Measurements from ENCODE around the gene OR10AD1.
"Not testable (repeated sequence)": the region's sequence is repeated elsewhere in the genome, so short reads cannot be mapped to it uniquely, and the experiment has no call there.

DNA sequence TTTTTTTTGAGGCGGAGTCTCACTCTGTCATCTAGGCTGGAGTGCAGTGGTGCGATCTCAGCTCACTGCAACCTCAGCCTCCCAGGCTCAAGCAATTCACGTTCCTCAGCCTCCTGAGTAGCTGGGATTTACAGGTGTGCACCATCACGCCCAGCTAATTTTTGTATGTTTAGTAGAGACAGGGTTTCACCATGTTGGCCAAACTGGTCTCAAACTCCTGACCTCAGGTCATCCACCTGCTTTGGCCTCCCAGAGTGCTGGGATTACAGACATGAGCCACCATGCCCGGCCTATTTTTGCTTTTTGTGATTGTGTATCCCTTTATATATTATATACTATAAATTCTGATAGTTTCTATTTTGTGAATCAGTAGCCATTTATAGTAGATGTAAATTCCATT, 47.3 kb downstream of the OR10AD1 start:
- TF ChIP-seq CTCF (IDR thresholded peaks at IDR 0.05; ENCODE audit: low read depth, low read length); POLR2A (IDR thresholded peaks at IDR 0.05; ENCODE audit: extremely low read depth, insufficient read length); MYC (IDR thresholded peaks at IDR 0.05; ENCODE audit: low read depth, low read length): not testable (repeated sequence)
- TF ChIP-seq, protein P1, sequence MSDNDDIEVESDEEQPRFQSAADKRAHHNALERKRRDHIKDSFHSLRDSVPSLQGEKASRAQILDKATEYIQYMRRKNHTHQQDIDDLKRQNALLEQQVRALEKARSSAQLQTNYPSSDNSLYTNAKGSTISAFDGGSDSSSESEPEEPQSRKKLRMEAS (IDR thresholded peaks at IDR 0.05; ENCODE audit: low read depth, low read length): not testable (repeated sequence)
